SK-N-MC (cell line): ENCODE data around the gene EFEMP2.

Experiments used
- EZH2 ChIP-seq: fragments of 200-600 bp; sonication (generic); IDR thresholded peaks from one replicate; pipeline ENCODE4 v1.6.1; 2017; ENCODE audit warnings: antibody characterized with exemption
- FOXP2 ChIP-seq: optimal IDR thresholded peaks from 2 replicates; pipeline ENCODE3; 2011; ENCODE audit warnings: mild to moderate bottlenecking, moderate library complexity; ENCODE audit not compliant: insufficient read depth; ENCODE audit errors: extremely low read length, control extremely low read depth
- POLR2AphosphoS5 ChIP-seq: IDR thresholded peaks from 2 replicates; pipeline ENCODE4 v1.6.1; 2012; ENCODE audit warnings: mild to moderate bottlenecking, low read depth, low read length, borderline replicate concordance

GRCh38 chr11:65917077-65917433, 44.5 kb upstream of the EFEMP2 start:
- TF ChIP-seq POLR2AphosphoS5: no peak
- TF ChIP-seq EZH2: no peak
- TF ChIP-seq FOXP2: no peak
